Measurements from ENCODE around the gene STPG3.

- TF ChIP-seq MAX (IDR thresholded peaks at IDR 0.05), result no peak
- TF ChIP-seq CTCF (IDR thresholded peaks at IDR 0.05; ENCODE audit: control extremely low read depth in 1 of 3, insufficient read depth in 1 of 3, low read depth in 1 of 3, low read length in 3 of 3), result no peak
- no peak for TF ChIP-seq ATF2 (IDR thresholded peaks at IDR 0.05; ENCODE audit: low read length)
- TF ChIP-seq POLR2AphosphoS5 (IDR thresholded peaks at IDR 0.05; ENCODE audit: low read depth, low read length), result no peak
- TF ChIP-seq GABPA (IDR thresholded peaks at IDR 0.05; ENCODE audit: borderline replicate concordance, insufficient read depth, low read length), result peak; percentile 59
- no peak for TF ChIP-seq RFX5 (IDR thresholded peaks at IDR 0.05; ENCODE audit: borderline replicate concordance, low read depth, low read length)
- no peak for TF ChIP-seq EP300 (IDR thresholded peaks at IDR 0.05; ENCODE audit: borderline replicate concordance in 1 of 2, low read depth in 2 of 2, low read length in 2 of 2)
- TF ChIP-seq TAF1 (IDR thresholded peaks at IDR 0.05; ENCODE audit: low read depth, low read length), result no peak
- TF ChIP-seq ZNF274 (IDR thresholded peaks at IDR 0.05; ENCODE audit: borderline replicate concordance, extremely low read depth, low read length), result no peak
Observed at GRCh38 chr9:137221506-137222111, 29.5 kb upstream of the STPG3 start.

Measured in H1 (cell line).